HG02938 (cell line): ENCODE data around the gene FTH1.
"Not testable (repeated sequence)": the region's sequence is repeated elsewhere in the genome, so short reads cannot be mapped to it uniquely, and the experiment has no call there.

Experiments used
- ATAC-seq: cut with Tn5 transposase; IDR thresholded peaks from one replicate; pipeline ENCODE4 v1.9.1; 2021; ENCODE audit warnings: mild to moderate bottlenecking, moderate library complexity; ENCODE audit not compliant: unreplicated experiment

Gene FTH1

GRCh38 chr11:61964058-61964665, 3.3 kb downstream of the FTH1 start:
- ATAC-seq, result no peak

DNA sequence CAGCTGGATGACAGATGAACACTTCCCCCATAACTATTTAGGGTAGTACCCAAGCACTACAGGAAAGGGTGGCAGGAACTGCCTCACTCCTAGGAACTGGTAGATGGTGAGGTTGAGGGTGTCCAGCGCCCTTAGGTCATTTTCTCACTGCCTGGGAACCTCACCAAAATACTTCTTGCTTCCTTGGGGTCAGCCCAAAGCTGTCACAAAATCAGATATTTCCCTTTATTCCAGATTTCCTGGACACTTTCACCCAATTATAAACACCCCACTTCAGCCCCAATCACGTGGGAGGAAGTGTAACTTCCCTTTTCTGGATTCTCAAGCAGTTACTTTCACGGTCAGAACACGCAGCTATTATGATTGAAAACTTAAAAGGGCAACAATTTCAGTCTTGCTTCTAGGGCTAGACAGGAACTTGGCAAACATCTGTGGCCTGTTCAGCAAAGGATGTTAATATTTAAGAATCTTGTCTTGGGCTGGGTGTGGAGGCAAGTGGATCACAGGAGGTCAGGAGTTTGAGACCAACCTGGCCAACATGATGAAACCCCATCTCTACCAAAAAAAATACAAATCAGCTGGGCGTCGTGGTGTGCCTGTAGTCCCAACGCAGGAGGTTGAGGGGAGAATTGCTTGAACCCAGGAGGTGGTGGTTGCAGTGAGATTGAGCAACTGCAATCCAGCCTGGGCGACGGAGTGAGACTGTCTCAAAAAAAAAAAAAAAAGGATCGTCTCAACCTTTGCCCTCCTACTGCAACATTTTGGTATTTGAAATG, 4.0 kb downstream of the FTH1 start:
- no peak for ATAC-seq

DNA sequence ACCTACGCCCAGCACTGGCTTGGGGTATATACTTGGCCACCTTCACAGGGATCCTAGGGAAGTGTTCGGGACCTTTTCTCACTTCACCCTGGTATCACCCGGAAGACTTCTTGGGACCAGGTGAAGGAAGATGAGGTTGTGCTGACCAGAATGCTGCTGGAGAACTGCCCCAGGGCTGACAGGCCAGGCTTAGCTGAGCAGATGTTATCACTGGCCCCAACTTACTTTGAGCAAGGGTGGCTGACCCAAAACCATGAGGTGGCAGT, 4.5 kb downstream of the FTH1 start:
- ATAC-seq, result no peak

DNA sequence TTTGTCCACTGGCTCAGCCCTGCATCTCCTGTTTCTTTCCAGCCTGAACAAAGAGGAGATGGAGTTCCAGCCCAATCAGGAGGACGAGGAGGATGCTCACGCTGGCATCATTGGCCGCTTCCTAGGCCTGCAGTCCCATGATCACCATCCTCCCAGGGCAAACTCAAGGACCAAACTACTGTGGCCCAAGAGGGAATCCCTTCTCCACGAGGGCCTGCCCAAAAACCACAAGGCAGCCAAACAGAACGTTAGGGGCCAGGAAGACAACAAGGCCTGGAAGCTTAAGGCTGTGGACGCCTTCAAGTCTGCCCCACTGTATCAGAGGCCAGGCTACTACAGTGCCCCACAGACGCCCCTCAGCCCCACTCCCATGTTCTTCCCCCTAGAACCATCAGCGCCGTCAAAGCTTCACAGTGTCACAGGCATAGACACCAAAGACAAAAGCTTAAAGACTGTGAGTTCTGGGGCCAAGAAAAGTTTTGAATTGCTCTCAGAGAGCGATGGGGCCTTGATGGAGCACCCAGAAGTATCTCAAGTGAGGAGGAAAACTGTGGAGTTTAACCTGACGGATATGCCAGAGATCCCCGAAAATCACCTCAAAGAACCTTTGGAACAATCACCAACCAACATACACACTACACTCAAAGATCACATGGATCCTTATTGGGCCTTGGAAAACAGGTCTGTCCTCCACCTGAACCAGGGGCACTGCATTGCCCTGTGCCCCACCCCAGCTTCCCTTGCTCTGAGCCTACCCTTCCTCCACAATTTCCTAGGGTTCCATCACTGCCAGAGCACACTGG, 5.0 kb downstream of the FTH1 start:
- ATAC-seq, result no peak

DNA sequence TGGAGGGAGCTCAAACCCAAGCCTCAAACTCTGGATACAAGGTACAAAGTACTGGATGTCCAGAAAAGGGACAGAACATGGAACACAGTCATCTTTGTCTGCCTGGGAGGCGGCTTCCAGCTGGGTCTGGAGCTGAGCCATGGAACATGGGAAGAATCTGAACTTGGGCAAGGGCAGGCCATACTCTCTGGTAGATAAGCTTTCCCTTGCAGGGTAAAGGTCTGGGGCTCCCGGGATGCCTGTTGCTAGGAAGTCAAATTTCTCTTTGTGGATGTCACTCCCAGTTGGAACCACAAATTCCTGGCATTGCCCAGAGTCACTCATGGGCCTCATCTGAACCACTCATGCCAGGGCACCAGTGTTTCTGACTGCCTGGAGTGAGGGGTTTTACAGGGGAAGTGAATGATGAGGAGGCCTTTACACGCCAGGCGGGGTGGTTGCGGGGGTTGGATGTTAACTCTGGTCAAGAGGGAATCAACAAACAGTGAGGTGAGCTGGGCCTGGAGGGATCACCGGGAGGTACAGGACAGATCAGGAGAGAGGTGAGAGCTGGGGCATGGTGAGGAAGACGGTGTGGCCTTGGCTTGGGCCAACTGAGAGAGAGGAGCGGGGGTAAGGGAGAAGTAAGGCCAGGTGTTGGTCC, 5.7 kb downstream of the FTH1 start:
- no peak for ATAC-seq

DNA sequence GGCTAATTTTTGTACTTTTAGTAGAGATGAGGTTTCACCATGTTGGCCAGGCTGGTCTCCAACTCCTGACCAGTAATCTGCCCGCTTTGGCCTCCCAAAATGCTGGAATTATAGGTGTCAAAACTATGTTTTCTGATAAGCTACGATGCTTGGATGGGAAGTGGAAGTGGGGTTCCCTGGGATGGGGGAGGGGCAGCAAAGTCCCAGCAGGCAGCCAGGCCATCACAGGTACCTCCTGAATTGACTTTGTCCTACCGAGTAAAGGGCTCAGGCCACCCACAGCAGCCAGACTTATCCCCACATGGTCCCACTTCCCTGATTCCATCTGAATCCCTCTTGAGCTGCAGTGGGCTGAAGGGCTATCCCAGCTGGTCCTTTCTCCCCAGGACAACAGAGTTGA, 6.9 kb downstream of the FTH1 start:
- ATAC-seq, result no peak

GRCh38 chr11:61959678-61960077, 7.8 kb downstream of the FTH1 start:
- ATAC-seq, result no peak

- no peak for ATAC-seq
These were observed 8.3 kb downstream of the FTH1 start for GRCh38 chr11:61959114-61959513.

DNA sequence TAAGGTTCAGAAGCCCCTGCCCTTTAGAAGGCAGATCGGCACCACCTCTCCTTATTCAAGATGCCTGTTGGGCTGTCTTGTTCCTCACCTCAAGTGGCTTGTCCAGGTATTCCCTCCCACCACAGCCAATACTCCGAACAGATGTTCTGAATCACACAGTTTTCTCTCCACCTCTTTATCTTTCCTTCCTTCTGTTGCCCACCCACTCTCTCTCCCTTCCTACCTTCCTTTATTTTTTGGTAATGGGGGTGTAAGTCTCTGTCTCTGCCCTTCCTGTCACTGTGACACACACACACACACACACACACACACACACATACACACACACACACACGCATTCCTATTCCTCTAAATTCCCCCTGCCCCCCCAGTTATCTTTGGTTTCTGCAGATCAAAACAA, 8.8 kb downstream of the FTH1 start:
- ATAC-seq, result no peak

DNA sequence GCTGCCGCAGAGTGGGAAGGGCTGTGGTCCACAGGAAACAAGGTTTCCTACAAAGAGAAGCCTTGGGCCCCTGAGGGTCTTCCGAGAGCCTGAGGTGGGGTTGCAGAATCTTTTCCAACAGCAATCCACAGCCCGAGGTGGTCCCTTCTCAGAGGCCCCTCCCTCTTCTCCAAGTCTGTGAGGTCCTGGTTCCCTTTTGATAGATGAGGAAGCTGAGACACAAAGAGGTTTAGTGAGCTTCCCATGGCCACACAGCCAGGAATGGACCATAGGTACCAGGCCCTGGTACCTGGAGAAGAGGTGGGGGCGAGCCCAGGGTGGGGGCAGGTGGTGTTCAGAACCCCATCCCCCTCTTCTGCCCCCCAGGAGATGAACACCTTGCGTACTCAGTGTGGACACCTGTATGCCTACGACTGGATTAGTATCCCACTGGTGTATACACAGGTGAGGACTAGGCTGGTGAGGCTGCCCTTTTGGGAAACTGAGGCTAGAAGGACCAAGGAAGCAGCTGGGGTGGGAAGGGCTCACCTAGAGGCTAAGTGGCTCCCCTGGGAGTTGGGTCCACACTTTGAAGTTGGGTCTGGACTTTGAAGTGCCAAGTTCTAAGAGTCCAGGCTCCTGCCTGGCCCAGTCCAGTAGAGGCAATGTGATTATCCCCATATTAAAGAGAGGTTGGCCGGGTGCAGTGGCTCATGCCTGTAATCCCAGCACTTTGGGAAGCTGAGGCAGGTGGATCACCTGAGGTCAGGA, 10.2 kb downstream of the FTH1 start:
- ATAC-seq, result no peak

DNA sequence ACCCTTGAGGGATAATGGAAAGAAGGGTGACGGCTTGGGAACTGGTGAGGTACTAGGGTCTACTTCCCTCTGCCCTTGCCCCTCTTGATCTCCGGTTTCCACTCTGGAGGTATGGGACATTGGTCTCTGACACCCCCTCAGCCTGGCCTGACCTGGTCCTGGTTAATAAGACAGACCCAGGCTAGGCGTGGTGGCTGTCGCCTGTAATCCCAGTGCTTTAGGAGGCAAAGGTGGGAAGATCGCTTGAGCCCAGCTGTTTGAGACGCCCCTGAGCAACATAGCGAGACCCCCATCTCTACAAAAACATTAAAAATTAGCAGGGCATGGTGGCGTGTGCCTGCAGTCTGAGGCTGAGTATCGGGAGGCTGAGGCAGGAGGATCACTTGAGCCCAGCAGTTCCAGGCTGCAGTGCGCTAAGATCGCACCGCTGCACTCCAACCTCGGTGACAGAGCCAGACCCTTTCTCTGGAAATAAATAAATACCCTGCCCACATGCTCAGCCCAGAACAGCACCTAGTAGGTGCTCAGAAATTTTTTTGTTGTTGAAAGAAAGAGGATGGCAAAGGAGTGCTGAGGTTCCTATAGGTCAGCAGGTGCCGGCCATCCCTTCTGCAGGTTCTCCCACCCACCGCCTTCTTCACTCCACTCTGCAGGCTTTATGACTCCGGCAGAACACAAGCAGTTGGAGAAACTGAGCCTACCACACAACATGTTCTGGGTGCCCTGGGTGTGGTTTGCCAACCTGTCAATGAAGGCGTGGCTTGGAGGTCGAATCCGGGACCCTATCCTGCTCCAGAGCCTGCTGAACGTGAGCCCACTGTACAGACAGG, 11.0 kb downstream of the FTH1 start:
- ATAC-seq, result no peak

GRCh38 chr11:61955422-61956135, 11.9 kb downstream of the FTH1 start:
- no peak for ATAC-seq

DNA sequence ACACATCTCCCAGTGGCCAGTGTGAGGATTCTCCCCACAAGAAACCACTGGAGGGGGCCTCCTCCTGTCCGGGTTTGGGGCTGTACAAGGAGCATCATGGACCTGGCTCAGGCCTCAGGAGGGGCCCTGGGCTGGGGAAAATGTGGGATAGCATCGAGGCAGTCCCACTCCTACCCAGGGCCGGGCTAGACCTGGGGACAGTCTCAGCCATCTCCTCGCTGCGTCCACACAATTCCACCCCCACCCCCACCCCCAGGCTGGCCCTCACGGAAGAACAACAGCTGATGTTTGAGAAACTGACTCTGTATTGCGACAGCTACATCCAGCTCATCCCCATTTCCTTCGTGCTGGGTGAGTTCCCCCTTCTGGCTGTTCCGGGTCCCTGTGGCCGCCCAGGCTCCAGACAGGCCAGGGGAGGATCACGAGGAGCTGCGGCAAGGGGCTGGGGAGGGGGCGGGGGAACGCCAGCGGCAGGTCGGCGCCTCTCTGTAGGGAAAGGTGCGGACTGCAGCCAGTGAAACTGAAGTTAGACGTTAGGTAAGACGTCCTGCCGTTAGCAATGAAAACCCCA, 12.5 kb downstream of the FTH1 start:
- ATAC-seq, result no peak

GRCh38 chr11:61954106-61954850, 13.2 kb downstream of the FTH1 start:
- ATAC-seq, result no peak

GRCh38 chr11:61953632-61954031, 13.8 kb downstream of the FTH1 start:
- ATAC-seq, result not testable (repeated sequence)

- ATAC-seq, result no peak
These were observed 14.6 kb downstream of the FTH1 start for GRCh38 chr11:61952882-61953281.

- ATAC-seq, result no peak
These were observed 15.8 kb downstream of the FTH1 start for GRCh38 chr11:61951484-61952135.

DNA sequence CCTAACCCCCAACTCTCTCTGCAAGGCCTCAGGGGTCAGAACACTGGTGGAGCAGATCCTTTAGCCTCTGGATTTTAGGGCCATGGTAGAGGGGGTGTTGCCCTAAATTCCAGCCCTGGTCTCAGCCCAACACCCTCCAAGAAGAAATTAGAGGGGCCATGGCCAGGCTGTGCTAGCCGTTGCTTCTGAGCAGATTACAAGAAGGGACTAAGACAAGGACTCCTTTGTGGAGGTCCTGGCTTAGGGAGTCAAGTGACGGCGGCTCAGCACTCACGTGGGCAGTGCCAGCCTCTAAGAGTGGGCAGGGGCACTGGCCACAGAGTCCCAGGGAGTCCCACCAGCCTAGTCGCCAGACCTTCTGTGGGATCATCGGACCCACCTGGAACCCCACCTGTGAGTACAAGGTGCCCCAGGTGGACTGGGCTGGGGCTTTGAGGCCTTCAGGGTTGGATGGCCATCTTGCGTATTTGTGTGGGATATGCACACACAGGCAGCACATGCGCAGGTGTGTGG, 17.3 kb downstream of the FTH1 start, which contains the start of gene BEST1:
TSS of gene BEST1 (plus strand) at position 317 of the 513 bp plus-strand sequence. CDS start 1,456 bp downstream, outside the sequence.
- ATAC-seq, result no peak
